ENCODE data around the gene TM9SF1. TPM values are rescaled to one million over a fixed set of nuclear protein-coding genes. Genes with fewer than 3 reads are reported as not detected.

The TM9SF1 gene
- total and polyA plus RNA-seq, 2 of the 13 experiments (the other 11 are each of a cell fraction or from before 2014, with no cell fraction given), result 83.2 to 110 TPM

GRCh38 chr14:24188251-24189058 is 6.8 kb downstream of the TM9SF1 start, which contains the start of gene IPO4 (continued):
- TF ChIP-seq THRA (CRISPR knock-in tag; IDR thresholded peaks at IDR 0.05; ENCODE audit: borderline replicate concordance), result peak; percentile 93; the same call in 1 of the 2 replicates
- TF ChIP-seq JUN (CRISPR knock-in tag; IDR thresholded peaks at IDR 0.05), result peak; percentile 34
- peak; percentile 49 for TF ChIP-seq CTCF (CRISPR knock-in tag; IDR thresholded peaks at IDR 0.05)
- TF ChIP-seq POLR2AphosphoS5 (IDR thresholded peaks at IDR 0.05; ENCODE audit: low read depth, low read length), result peak; percentile 97
- peak; percentile 84; the same call in 1 of the 2 replicates for TF ChIP-seq HINFP (CRISPR knock-in tag; IDR thresholded peaks at IDR 0.05; ENCODE audit: low read depth)
- TF ChIP-seq NCOA5 (CRISPR knock-in tag; IDR thresholded peaks at IDR 0.05), result peak; percentile 18; the same call in 1 of the 2 replicates
- peak; percentile 81; the same call in 1 of the 2 replicates for TF ChIP-seq SIX1 (CRISPR knock-in tag; IDR thresholded peaks at IDR 0.05; ENCODE audit: borderline replicate concordance)
- TF ChIP-seq ISL2 (CRISPR knock-in tag; IDR thresholded peaks at IDR 0.05), result peak; percentile 96
- TF ChIP-seq ZNF788 (CRISPR knock-in tag; IDR thresholded peaks at IDR 0.05; ENCODE audit: borderline replicate concordance), result peak; percentile 100
- TF ChIP-seq ZFP41 (CRISPR knock-in tag; IDR thresholded peaks at IDR 0.05; ENCODE audit: borderline replicate concordance), result peak; percentile 95
- TF ChIP-seq DRAP1 (CRISPR knock-in tag; IDR thresholded peaks at IDR 0.05), result peak; percentile 75
- no peak for TF ChIP-seq CENPX (CRISPR knock-in tag; IDR thresholded peaks at IDR 0.05)
- no peak for TF ChIP-seq BATF2 (CRISPR knock-in tag; IDR thresholded peaks at IDR 0.05)
- TF ChIP-seq ZNF790 (CRISPR knock-in tag; IDR thresholded peaks at IDR 0.05; ENCODE audit: borderline replicate concordance), result peak; percentile 88
- TF ChIP-seq ZNF589 (CRISPR knock-in tag; conservative IDR thresholded peaks at IDR 0.05), result no peak
- TF ChIP-seq ZFP82 (CRISPR knock-in tag; IDR thresholded peaks at IDR 0.05; ENCODE audit: borderline replicate concordance), result no peak
- TF ChIP-seq ZNF350 (CRISPR knock-in tag; IDR thresholded peaks at IDR 0.05; ENCODE audit: borderline replicate concordance, low read depth), result peak; percentile 100
- peak; percentile 91 for TF ChIP-seq MIER2 (CRISPR knock-in tag; IDR thresholded peaks at IDR 0.05)
- TF ChIP-seq HNRNPLL (IDR thresholded peaks at IDR 0.05; ENCODE audit: low read depth, low read length, poor library complexity, severe bottlenecking), result peak; percentile 99
- TF ChIP-seq SP5 (CRISPR knock-in tag; IDR thresholded peaks at IDR 0.05; ENCODE audit: borderline replicate concordance, low read depth), result peak; percentile 97
- TF ChIP-seq ISX (CRISPR knock-in tag; conservative IDR thresholded peaks at IDR 0.05), result peak; percentile 45
- peak in 1 of 2 experiments; percentile 43; a peak in 1 of 4 replicates for TF ChIP-seq NR2F1 (CRISPR knock-in tag; IDR thresholded peaks at IDR 0.05)
- peak; percentile 92 for TF ChIP-seq RNF2 (conservative IDR thresholded peaks at IDR 0.05; ENCODE audit: low read depth)
